Mesothelial cell of epicardium (in vitro differentiated cells): ENCODE results near the gene PHF21A. TPM values are rescaled to one million over a fixed set of nuclear protein-coding genes. Genes with fewer than 3 reads are reported as not detected.
"Not testable (repeated sequence)": the region's sequence is repeated elsewhere in the genome, so short reads cannot be mapped to it uniquely, and the experiment has no call there.

ENCODE experiments used
- DNase-seq, 2 experiments: peaks; one replicate each; pipeline ENCODE4 v3.0.0; 2021; ENCODE audit warnings: low spot score in 2 of 2; ENCODE audit not compliant: unreplicated experiment in 2 of 2
- H3K27ac Mint-ChIP-seq: 2 replicates; pipeline ENCODE4 v1.8.0; 2021; ENCODE audit warnings: mixed read lengths
- H3K27me3 Mint-ChIP-seq: 2 replicates; pipeline ENCODE4 v1.8.0; 2021; ENCODE audit warnings: low read depth, mixed read lengths
- H3K36me3 Mint-ChIP-seq: 2 replicates; pipeline ENCODE4 v1.8.0; 2021; ENCODE audit warnings: mixed read lengths
- H3K4me1 Mint-ChIP-seq: 2 replicates; pipeline ENCODE4 v1.8.0; 2021; ENCODE audit warnings: mixed read lengths
- H3K4me3 Mint-ChIP-seq: 2 replicates; pipeline ENCODE4 v1.8.0; 2021; ENCODE audit warnings: mild to moderate bottlenecking, moderate library complexity, mixed read lengths
- H3K9me3 Mint-ChIP-seq: 2 replicates; pipeline ENCODE4 v1.8.0; 2021; ENCODE audit warnings: mixed read lengths
- total RNA-seq: library from RNA; stranded (reverse); gene quantifications from 3 replicates; pipeline ENCODE4 v1.2.1, GENCODE V29; 2021
- TF ChIP-seq, protein P1 (sequence below): fragments of 200-600 bp; sonication (generic); IDR thresholded peaks from one replicate; pipeline ENCODE4 v1.5.0; 2021; ENCODE audit warnings: antibody characterized with exemption; ENCODE audit not compliant: unreplicated experiment

PHF21A gene
- total RNA-seq, 1 donor from 2014 or later: 106 TPM

DNA sequence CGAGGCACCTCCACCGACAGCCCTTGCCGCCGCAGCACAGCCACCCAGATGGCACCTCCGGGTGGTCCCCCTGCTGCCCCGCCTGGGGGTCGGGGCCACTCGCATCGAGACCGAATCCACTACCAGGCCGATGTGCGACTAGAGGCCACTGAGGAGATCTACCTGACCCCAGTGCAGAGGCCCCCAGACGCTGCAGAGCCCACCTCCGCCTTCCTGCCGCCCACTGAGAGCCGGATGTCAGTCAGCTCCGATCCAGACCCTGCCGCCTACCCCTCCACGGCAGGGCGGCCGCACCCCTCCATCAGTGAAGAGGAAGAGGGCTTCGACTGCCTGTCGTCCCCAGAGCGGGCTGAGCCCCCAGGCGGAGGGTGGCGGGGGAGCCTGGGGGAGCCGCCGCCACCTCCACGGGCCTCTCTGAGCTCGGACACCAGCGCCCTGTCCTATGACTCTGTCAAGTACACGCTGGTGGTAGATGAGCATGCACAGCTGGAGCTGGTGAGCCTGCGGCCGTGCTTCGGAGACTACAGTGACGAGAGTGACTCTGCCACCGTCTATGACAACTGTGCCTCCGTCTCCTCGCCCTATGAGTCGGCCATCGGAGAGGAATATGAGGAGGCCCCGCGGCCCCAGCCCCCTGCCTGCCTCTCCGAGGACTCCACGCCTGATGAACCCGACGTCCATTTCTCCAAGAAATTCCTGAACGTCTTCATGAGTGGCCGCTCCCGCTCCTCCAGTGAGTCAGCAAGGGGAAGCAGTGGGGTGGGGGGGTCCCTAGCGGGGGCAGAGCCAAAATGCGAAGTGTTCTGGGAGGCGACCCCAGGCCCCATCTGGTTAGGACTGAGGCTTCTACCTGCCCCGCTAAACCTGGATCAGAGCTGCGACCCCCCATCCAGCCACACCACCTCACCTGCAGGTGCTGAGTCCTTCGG lies 218.5 kb downstream of the PHF21A start:
- no peak for DNase-seq
- H3K4me3 Mint-ChIP-seq: no peak overlapping the region

DNA sequence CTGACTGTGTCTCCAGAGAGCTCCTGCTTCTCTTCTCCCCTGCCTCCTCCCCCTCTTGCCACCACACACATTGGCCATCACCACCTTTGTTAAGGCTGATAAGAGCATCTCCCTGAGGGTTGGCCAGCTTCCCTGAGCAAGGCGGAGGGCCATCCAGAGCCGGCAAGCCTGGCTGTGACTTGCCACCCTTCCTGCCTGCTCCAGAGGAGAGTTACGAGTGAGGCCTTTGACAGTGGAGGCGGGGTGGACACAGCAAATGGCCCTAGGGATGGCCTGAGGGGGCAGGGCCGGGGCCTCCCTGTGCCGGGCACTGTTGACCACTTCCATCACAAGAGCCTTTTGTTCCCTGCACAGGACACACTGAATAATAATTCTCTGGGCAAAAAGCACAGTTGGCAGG lies 219.6 kb downstream of the PHF21A start:
- no peak for DNase-seq
- TF ChIP-seq, protein P1, sequence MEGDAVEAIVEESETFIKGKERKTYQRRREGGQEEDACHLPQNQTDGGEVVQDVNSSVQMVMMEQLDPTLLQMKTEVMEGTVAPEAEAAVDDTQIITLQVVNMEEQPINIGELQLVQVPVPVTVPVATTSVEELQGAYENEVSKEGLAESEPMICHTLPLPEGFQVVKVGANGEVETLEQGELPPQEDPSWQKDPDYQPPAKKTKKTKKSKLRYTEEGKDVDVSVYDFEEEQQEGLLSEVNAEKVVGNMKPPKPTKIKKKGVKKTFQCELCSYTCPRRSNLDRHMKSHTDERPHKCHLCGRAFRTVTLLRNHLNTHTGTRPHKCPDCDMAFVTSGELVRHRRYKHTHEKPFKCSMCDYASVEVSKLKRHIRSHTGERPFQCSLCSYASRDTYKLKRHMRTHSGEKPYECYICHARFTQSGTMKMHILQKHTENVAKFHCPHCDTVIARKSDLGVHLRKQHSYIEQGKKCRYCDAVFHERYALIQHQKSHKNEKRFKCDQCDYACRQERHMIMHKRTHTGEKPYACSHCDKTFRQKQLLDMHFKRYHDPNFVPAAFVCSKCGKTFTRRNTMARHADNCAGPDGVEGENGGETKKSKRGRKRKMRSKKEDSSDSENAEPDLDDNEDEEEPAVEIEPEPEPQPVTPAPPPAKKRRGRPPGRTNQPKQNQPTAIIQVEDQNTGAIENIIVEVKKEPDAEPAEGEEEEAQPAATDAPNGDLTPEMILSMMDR: no peak
- H3K36me3 Mint-ChIP-seq: no peaks in the 10 kb centered on the region
- H3K27ac Mint-ChIP-seq: no peak overlapping the region
- peaks cover 5% of the 10 kb centered on the region for H3K27me3 Mint-ChIP-seq
- no peak overlapping the region for H3K4me3 Mint-ChIP-seq
- no peaks in the 10 kb centered on the region for H3K9me3 Mint-ChIP-seq
- H3K4me1 Mint-ChIP-seq: peaks cover 8% of the 10 kb centered on the region

More for the DNA sequence above, 218.5 kb downstream of the PHF21A start:
- Mint-ChIP-seq H3K27ac (no peak overlapping the region), H3K36me3 (no peaks in the 10 kb centered on the region), H3K9me3 (no peaks in the 10 kb centered on the region), H3K4me1 (peaks cover 8% of the 10 kb centered on the region), H3K27me3 (peaks cover 5% of the 10 kb centered on the region)
- TF ChIP-seq, protein P1: no peak

DNA sequence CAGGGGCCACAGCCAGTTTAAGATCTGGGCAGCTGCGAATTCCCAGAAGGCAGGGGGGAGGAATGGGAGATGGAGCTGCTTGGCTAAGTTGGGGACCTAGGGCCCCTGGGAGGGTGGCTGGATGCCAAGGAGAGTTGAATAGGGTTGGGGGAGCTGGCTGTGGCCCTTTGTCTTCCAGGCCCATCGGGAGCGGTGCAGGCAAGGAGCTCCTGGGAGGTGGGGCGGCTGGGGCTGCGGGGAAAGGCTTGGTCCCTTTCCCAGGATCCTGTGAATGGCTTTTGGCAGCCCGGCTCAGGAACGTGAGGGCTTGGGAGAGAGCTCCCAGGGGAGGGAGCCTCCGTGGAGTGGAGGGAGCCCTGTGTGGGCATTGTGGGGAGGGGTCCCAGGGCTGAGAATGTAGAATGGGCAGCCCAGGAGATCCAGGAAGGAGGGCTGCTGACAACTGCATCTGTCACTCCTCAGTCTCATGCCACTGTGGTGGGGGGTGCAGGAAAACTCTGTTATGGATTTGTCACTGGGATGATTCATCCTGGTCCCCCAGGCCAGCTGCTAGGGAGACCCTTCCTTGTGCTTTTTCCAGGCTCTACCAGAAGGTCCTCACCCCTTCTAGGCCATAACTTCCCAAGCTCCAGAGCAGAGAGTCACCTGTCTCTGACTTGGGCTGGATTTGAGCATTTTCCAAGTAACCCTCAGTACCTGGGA lies 220.2 kb downstream of the PHF21A start:
- DNase-seq: no peak

DNA sequence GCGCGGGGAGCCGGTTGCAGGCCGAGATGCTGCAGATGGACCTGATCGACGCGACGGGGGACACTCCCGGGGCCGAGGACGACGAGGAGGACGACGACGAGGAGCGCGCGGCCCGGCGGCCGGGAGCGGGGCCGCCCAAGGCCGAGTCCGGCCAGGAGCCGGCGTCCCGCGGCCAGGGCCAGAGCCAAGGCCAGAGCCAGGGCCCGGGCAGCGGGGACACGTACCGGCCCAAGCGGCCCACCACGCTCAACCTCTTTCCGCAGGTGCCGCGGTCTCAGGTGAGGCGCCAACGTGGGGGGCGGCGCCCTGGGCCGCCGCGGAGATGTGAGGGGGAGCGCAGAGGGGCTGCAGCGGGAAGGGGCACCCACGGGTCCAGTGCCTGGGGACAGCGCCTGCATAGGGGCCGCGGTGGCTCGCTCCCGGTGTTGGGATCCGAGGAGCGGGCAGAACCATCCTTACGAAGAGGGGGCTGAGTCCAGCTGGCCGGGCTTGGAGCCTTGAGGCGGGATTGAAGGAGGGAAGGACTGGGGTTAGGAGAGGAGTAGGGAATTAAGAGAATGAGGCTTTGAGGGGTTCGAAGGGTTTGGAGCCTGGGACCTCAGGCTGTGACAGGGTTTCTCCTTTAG lies 221.0 kb downstream of the PHF21A start:
- H3K9me3 Mint-ChIP-seq, H3K27ac Mint-ChIP-seq, H3K27me3 Mint-ChIP-seq, H3K36me3 Mint-ChIP-seq: not testable (repeated sequence)
- DNase-seq: peak in 1 of 2 experiments; percentile 45
- Mint-ChIP-seq H3K4me3 (peak overlapping the region; percentile 74), H3K4me1 (peaks cover 11% of the 10 kb centered on the region)

More for the DNA sequence above, 220.2 kb downstream of the PHF21A start:
- TF ChIP-seq, protein P1: no peak
- peaks cover 11% of the 10 kb centered on the region for H3K4me1 Mint-ChIP-seq
- peak overlapping the region; percentile 74 for H3K4me3 Mint-ChIP-seq
- peaks cover 5% of the 10 kb centered on the region for H3K27me3 Mint-ChIP-seq
- H3K36me3 Mint-ChIP-seq: no peaks in the 10 kb centered on the region
- H3K9me3 Mint-ChIP-seq: no peaks in the 10 kb centered on the region
- no peak overlapping the region for H3K27ac Mint-ChIP-seq

DNA sequence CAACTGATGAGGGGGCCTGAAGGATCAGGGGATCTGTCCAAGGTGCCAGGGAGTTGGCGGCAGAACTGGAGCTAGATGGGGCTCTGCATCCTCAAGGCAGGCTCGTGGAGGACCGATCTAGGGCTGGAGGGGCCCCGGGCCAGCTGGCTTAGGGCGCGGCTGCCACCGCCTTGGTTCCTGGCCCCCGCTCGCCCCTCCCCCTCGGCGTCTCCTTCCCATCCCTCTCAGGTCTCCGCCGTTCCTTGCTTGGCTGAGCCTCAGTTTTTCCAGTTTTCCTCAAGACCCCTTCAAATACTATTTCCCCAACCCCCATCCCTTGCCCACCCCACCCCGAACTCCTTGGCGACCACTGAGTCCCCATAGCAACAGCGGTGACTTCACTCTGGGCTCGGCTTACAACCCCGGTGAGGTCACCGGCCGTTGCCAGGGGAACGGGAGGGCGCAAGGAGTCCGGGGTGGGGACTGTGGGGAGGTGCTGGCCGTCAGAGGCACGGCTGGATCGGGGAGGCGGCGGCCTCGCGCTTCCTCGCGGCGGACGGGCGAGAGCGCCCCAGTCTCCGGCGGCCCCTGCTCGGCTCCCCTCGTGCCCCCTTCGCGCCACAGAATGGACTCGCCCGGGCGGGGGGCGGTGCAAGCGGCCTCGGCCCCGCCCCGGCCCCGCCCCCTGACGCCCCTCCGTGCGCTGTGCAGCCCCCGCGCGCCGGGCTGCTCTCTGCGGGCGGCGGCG lies 221.6 kb downstream of the PHF21A start:
- Mint-ChIP-seq H3K36me3 (no peaks in the 10 kb centered on the region), H3K4me3 (peak overlapping the region; percentile 69), H3K9me3 (no peaks in the 10 kb centered on the region), H3K27ac (peak overlapping the region; percentile 61), H3K27me3 (peaks cover 5% of the 10 kb centered on the region), H3K4me1 (peaks cover 11% of the 10 kb centered on the region)
- TF ChIP-seq, protein P1: no peak
- DNase-seq: peak; percentile 63 to 78
